Central memory CD4-positive, alpha-beta T cell (primary cell): Measurements from ENCODE around the gene CYP2J2.
"Not testable (repeated sequence)": the region's sequence is repeated elsewhere in the genome, so short reads cannot be mapped to it uniquely, and the experiment has no call there.

Experiments used
- DNase-seq: peaks from one replicate; pipeline ENCODE4 v3.0.0; 2022

CYP2J2 gene

DNA sequence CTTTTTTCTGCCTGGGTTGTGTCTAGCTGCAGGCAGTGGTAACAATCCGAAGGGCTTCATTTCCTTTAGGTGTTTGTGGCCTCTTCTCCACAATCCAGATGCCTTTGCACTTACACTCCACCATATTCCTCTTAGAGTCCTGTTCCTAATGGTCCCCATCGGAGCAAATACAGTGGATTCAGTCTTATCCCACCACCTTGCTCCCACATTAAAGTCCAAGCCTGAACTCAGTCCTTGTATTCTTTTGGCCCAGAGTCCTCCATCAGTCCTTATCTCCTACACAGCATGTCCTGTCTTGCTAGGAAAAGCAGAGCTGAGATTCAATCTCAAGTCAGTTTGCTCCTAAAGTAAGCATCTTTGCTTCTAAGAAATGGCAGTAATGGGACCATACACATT is 8.8 kb downstream of the CYP2J2 start:
- no peak for DNase-seq

DNA sequence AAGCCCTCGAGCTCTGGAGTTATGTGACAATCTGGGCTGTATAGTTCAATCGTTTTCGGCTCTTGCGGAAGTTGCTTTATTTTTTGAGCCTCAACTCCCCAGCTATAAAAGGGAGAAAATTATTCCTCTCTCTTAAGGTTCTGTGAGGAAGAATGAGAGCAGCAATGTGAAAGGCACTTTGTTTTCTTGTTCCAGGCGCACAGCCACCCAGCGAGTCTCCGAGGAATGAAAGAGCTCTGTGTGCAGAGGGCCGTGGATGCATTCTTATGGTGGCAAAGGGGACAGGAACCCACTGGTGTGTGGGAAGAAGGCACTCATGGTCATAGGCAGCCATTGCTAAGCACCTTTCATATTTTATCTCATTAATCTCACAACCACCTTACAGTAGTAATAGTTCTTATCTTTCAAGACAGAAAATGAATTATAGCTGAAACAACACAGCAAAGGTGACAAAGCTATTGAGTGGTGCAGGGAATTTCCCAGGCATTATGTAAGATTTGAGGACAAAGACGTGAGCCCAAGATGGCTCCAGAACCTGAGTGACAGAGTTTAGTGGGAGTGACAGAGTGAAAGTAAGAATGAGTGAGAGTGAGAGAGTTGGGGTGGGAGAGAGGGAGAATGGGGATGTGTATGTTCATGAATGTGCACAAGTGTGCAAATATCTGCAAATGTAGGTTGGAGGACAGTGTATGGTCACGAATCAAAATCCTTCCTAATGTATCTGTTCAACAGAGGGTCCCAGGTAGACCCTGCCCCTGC is 9.4 kb downstream of the CYP2J2 start:
- DNase-seq: no peak

- no peak for DNase-seq
Observed at GRCh38 chr1:59915516-59915915, 11.1 kb downstream of the CYP2J2 start.

DNA sequence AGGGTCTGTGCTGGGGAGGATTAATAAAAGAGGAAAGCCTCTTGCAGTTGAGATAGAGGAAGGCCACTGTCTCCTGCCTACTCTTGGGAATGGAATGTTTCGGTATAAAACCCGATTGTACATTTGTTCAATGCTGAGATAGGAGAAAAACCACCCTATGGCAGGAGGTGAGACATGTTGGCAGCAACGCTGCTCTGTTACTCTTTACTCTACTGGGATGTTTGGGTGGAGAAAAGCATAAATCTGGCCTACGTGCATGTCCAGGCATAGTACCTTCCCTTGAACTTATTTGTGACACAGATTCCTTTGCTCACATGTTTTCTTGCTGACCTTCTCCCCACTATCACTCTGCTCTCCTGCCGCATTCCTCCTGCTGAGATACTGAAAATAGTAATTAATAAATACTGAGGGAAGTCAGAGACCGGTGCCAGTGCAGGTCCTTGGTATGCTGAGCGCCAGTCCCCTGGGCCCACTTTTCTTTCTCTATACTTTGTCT is 11.7 kb downstream of the CYP2J2 start:
- not testable (repeated sequence) for DNase-seq

GRCh38 chr1:59908682-59909081 is 17.9 kb downstream of the CYP2J2 start:
- no peak for DNase-seq

- no peak for DNase-seq
Observed at GRCh38 chr1:59908084-59908483, 18.5 kb downstream of the CYP2J2 start.

DNA sequence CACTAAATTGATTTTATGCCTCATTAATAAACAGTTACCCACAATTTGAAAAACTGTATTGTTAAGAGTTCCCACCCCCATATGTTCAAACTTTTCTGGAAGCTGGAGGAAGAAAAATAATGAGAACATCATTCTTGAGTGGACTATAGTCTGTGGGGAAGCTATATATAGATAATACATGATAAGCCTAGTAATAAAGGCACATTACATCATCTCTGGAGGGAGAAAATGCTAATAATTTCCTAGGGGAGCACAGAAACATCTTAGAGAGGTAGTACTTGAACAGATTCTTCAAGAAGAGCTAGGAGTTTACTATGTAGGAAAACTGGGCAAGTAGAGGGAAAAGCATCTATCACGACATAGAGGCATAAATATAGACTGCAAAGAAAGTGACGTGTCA is 19.6 kb downstream of the CYP2J2 start:
- DNase-seq: no peak

DNA sequence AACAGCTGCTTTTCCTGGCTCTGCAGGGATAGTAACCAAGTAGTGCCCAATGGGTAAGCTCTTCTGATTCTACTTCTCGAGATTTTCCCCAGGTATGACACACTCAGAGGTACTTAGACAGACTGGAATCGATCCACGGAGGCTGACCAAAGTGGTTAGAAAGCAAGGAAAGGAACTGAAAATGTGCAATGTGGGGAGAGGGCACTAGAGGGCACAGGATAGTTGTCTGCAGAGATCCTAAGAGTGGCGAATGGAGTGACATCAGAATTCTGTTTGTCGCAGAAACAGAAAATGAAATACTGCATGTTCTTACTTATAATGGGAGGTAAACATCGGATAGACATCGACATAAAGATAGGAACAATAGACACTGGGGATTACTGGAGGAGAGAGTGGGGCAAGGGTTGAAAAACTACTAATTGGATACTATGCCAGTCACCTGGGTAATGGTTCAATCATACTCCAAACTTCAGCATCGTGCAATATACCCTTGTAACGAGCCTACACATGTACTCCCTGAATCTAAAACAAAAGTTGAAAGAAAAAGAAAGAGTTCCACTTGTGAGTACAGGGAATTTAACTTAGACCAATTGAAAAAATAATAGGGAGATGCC is 23.3 kb downstream of the CYP2J2 start:
- DNase-seq: no peak

DNA sequence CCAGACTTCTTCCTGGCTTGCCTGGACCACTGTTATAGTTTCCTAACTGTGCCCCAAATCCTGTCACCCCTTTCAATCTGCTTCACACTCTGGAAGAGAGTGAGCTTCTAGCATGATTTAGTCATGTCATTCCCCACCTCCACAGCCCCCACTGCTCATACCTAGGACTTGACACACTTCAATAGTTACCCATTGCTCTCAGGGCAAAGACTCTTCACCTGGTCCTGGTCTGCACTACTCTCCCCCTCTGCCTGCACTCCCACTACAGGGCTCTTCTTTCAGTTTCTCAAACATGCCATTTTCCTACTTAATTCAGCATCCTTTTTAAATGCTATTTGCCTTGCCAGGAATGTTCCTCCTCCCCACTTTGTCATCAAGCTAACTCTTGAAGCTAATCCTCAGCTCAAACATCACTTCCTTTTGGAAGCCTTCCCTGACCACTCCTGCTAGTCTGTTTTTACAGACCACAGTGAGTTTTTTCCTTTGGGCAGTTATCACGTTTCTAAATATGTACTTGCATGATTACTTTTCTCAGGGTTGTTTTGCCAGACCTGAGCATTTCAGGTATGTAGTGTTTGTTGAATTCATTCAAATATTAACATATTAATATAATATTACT is 24.7 kb downstream of the CYP2J2 start:
- no peak for DNase-seq

DNA sequence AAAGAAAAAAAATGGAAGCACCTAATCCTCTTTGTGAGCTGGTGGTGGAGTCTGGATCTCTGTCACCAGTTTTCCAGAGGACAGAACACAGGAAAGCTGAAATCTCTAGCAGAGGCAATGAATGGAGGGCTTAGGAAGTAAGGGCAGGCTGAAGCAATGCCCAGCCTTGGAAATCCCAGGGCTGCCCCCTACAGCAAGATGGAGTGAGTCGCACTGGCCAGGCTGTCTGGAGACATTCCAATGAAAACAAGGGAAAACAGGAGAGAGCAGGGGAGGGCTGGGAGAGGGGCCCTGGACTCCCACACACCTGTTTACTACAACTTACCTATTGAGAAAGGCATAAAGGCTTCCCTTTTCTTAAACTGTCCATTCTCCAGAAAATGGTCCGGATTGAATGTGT is 25.9 kb downstream of the CYP2J2 start:
- DNase-seq: no peak

DNA sequence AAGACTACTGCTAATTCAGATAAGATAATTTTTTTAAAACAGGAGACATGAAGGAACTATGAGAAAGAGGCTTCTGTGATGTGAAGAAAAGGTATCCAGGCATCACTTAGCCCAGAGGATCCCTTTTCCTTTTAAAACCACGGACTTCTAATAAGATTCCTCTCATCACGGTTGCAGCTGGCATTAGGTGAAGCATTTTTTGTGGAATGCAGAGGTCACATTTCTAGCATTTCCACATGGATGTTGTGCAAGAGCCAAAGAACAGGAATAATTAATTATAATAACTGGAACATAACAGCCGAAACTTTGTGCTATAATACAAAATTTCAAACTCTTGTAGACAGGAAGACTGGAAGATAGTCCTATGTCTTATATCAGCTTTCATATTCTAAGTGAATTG is 27.6 kb downstream of the CYP2J2 start:
- no peak for DNase-seq

DNA sequence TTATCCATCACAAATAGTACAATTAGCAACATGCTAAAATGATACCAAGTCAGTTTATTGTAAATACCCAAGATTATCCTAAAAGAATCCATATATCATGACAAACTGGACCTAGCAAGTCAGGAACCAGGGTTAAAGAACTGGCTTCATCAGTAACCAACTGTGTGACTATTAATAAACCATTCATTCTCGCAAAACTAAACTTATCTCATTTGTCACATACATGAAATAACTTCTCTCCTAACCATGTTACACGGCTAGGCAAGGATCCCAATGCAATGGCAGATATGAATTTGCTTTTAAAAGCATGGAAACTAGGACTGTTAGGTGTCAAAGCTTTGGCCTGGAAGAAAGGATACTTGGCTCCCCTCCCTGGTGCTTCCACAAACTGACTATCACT is 29.4 kb downstream of the CYP2J2 start:
- no peak for DNase-seq

DNA sequence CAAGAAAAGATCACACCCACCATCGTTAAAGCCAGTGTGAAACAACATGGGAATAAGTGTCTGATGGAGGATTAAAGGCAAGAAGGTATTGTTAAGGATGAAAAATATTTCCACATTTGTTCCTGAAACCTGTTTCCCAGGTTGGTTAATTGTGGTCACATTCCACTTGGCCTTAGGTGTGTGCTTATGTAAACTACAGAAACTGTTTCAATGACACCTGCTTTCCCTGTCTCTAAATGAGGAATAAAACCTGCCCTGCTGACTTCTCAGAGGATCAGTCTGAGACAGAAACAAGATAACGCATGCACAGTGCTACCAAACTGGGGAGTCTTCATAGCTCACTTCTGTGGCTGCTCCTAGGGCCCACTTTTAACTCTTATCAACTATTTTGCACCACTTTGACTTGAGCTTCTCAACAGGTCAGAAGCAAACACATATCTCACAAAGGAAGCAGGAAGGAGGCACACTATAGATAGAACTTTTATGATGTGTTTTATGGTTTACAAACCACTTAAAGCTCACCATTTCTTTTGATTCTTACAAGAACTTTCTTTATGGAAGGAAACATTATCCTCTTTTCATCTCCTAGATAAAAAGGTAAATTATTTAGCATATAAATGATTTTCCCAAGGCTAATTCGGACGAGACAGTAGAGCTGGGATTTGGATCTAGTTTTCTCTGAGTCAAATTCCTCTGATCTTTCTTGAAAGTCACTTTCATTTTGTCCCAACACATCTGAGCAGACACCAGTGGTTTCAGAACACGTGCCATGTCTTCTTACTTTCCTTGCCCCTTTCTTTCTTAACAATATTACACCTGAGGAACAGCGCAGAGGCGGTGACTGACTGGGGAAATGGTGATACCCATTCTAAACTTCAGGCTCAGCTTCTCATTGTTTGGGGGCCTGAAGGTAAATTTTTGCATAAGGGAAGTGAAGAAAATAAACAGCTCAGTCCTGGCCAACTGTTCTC is 33.4 kb downstream of the CYP2J2 start:
- no peak for DNase-seq

- no peak for DNase-seq
Observed at GRCh38 chr1:59885160-59885832, 41.3 kb downstream of the CYP2J2 start.

DNA sequence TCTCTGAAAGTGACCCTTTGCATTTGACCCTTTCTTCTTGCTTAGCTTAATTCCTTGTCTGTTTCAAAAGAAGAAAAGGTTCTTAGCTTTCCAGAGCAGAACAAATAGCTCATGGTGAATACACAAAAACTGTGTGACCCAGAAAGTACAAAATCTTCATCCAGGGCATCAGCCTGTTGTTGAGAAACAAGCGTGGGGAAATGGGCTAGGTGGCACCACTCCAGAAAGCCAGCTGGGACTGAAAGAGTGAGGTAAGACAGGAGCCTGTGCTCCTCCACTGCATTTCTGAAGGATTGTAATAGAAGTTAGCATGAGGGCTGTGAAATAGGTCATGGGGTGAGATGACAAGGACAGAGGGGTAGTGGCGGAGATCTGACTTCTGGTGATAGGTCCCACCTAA is 45.8 kb downstream of the CYP2J2 start:
- DNase-seq: no peak

GRCh38 chr1:59879996-59880505 is 46.5 kb downstream of the CYP2J2 start:
- DNase-seq: no peak

- DNase-seq: peak; percentile 2
Observed at GRCh38 chr1:59879574-59879973, 47.0 kb downstream of the CYP2J2 start.

- no peak for DNase-seq
Observed at GRCh38 chr1:59878370-59878769, 48.2 kb downstream of the CYP2J2 start.

GRCh38 chr1:59877108-59877682 is 49.4 kb downstream of the CYP2J2 start:
- no peak for DNase-seq

- no peak for DNase-seq
Observed at GRCh38 chr1:59871746-59872145, 54.8 kb downstream of the CYP2J2 start.

DNA sequence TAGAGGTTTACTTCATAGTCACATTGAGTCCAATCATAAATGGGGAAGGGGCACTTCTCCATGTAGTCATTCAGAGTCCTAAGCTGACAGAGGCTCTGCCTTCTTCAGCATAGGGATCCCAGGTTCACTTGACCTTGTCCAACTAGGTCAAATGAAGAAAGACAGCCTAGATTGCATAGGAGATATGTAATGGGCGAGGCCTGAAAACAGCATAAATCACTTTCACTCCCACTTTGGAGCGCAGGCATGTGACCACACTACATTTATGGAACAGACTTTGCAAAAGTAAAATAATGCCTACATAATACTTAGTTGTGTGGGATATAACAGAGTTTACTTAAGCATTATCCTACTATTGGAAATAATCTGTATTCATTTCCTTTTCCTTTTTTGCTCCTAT is 60.1 kb downstream of the CYP2J2 start:
- no peak for DNase-seq
